ENCODE results near the gene TSFM. TPM values are rescaled to one million over a fixed set of nuclear protein-coding genes. Genes with fewer than 3 reads are reported as not detected.

TSFM gene
- total RNA-seq, 1 experiment from 2014 or later = 40.3 TPM

DNA sequence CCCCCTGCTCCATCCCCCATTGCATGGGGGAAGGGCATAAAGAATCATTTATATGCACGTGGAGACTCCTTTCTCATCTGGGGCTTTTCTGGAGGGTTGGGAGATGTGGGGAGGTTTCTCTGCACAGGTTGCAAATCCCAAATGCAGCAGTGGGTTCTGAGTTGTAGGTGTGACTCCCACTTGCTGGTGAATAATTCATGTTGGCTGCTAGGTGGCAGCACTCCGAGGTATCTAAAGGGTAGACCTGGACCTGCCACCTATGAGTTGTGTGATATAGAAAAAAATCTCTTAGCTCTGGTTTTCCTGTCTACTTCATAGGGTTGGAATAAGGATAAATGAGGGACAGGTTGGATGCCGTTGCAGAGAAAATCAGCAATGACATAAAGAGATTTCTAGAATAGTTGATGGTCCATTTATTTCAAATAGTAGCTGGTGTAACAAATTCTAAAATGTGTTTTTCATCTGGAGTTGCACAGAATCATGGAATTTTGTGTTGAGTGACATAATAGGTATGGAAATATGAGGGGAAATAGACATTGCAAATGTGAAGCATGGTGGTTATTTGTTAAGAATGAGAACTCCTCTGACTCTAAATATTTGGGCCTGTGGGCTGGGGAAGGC lies 23.1 kb upstream of the TSFM start:
- ATAC-seq = peak; percentile 48; the same call in 1 of the 2 replicates
- in situ Hi-C loops (cut with HindIII; ENCODE audit: low pct_unique_long_range_greater_than_20kb, low sequenced_read_pairs) = no loop called here
- Histone ChIP-seq H3K4me1 (ENCODE audit: control insufficient read depth, insufficient read depth, low read length) (no peaks in the 10 kb centered on the region; the same call in 1 of the 2 replicates), H3K27ac (ENCODE audit: low read length) (no peak overlapping the region), H3K9me3 (ENCODE audit: control insufficient read depth, insufficient read depth, low read depth, low read length) (no peaks in the 10 kb centered on the region), H3K27me3 (ENCODE audit: control insufficient read depth, insufficient read depth, low read length) (peaks cover 11% of the 10 kb centered on the region), H3K4me3 (ENCODE audit: low read depth in 2 of 2, low read length in 2 of 2) (no peak overlapping the region), H3K36me3 (ENCODE audit: control insufficient read depth, insufficient read depth, low read length) (no peaks in the 10 kb centered on the region; the same call in 1 of the 2 replicates)
- ChIA-PET POLR2A (no interaction called here), CTCF (interaction anchor here (0.6 kb wide), 1 partner anchor 174 kb away, joined by 5 read pairs; no protein-coding TSS in a partner anchor)
- TF ChIP-seq, protein P1, sequence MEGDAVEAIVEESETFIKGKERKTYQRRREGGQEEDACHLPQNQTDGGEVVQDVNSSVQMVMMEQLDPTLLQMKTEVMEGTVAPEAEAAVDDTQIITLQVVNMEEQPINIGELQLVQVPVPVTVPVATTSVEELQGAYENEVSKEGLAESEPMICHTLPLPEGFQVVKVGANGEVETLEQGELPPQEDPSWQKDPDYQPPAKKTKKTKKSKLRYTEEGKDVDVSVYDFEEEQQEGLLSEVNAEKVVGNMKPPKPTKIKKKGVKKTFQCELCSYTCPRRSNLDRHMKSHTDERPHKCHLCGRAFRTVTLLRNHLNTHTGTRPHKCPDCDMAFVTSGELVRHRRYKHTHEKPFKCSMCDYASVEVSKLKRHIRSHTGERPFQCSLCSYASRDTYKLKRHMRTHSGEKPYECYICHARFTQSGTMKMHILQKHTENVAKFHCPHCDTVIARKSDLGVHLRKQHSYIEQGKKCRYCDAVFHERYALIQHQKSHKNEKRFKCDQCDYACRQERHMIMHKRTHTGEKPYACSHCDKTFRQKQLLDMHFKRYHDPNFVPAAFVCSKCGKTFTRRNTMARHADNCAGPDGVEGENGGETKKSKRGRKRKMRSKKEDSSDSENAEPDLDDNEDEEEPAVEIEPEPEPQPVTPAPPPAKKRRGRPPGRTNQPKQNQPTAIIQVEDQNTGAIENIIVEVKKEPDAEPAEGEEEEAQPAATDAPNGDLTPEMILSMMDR (IDR thresholded peaks at IDR 0.05) = peak; percentile 86
- TF ChIP-seq, protein P2, sequence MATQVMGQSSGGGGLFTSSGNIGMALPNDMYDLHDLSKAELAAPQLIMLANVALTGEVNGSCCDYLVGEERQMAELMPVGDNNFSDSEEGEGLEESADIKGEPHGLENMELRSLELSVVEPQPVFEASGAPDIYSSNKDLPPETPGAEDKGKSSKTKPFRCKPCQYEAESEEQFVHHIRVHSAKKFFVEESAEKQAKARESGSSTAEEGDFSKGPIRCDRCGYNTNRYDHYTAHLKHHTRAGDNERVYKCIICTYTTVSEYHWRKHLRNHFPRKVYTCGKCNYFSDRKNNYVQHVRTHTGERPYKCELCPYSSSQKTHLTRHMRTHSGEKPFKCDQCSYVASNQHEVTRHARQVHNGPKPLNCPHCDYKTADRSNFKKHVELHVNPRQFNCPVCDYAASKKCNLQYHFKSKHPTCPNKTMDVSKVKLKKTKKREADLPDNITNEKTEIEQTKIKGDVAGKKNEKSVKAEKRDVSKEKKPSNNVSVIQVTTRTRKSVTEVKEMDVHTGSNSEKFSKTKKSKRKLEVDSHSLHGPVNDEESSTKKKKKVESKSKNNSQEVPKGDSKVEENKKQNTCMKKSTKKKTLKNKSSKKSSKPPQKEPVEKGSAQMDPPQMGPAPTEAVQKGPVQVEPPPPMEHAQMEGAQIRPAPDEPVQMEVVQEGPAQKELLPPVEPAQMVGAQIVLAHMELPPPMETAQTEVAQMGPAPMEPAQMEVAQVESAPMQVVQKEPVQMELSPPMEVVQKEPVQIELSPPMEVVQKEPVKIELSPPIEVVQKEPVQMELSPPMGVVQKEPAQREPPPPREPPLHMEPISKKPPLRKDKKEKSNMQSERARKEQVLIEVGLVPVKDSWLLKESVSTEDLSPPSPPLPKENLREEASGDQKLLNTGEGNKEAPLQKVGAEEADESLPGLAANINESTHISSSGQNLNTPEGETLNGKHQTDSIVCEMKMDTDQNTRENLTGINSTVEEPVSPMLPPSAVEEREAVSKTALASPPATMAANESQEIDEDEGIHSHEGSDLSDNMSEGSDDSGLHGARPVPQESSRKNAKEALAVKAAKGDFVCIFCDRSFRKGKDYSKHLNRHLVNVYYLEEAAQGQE (IDR thresholded peaks at IDR 0.05; ENCODE audit: insufficient read depth in 1 of 2, low read depth in 2 of 2, low read length in 1 of 2) = no peak
- intact Hi-C loops (cut with micrococcal nuclease; ENCODE audit: unreplicated experiment) = no loop called here
- no peak for DNase-seq (ENCODE audit: low read depth, low spot score)
- BruUV-seq (replicated peaks) = no TSS peak

DNA sequence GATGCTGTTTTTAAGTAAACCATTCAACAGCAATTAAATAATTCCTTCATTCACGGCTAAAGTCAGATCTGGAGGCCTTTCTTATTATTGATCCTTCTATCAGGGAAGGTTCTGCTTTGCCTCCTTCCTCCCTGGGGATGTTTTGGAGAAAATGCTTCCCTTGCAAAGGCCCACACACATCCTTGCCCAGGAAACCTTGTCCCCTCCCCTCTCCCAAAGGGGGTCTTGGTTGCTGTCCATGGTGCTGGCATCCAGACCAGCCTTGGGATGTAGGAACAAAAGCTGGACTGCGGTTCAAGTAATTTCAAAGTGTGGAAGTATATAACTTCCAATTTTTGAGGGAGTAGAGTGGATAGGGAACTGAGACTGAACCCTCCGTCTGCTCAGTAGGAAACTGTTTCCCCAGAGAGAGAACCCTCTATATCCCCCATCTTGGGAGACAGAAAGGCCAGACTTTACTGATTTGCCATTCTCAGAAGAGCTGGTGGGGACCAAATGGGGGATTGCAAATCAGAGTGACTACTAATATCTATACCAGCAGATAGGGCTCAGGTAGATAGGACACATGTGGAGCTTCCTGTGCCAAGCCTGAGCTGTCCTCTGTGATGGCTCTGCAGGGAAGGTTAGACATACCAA lies 22.1 kb upstream of the TSFM start:
- POLR2A ChIA-PET = no interaction called here
- Histone ChIP-seq H3K4me3 (ENCODE audit: low read depth in 2 of 2, low read length in 2 of 2) (no peak overlapping the region), H3K9me3 (ENCODE audit: control insufficient read depth, insufficient read depth, low read depth, low read length) (no peaks in the 10 kb centered on the region), H3K36me3 (ENCODE audit: control insufficient read depth, insufficient read depth, low read length) (no peaks in the 10 kb centered on the region; the same call in 1 of the 2 replicates), H3K27me3 (ENCODE audit: control insufficient read depth, insufficient read depth, low read length) (peaks cover 11% of the 10 kb centered on the region), H3K27ac (ENCODE audit: low read length) (no peak overlapping the region), H3K4me1 (ENCODE audit: control insufficient read depth, insufficient read depth, low read length) (peaks cover 3% of the 10 kb centered on the region)
- in situ Hi-C loops (cut with HindIII; ENCODE audit: low pct_unique_long_range_greater_than_20kb, low sequenced_read_pairs) = no loop called here
- CTCF ChIA-PET = no interaction called here
- DNase-seq (ENCODE audit: low read depth, low spot score) (no peak), ATAC-seq (no peak)
- no TSS peak for BruUV-seq (replicated peaks)
- TF ChIP-seq TCF7L2 (IDR thresholded peaks at IDR 0.05; ENCODE audit: low read depth, low read length) = no peak
- TF ChIP-seq POLR2AphosphoS5 (IDR thresholded peaks at IDR 0.05; ENCODE audit: low read depth, low read length) = no peak
- TF ChIP-seq, protein P1 (IDR thresholded peaks at IDR 0.05) = no peak
- TF ChIP-seq, protein P2 (IDR thresholded peaks at IDR 0.05; ENCODE audit: insufficient read depth in 1 of 2, low read depth in 2 of 2, low read length in 1 of 2) = peak; percentile 87 to 90
- no peak for TF ChIP-seq SIN3A (IDR thresholded peaks at IDR 0.05; ENCODE audit: borderline replicate concordance, insufficient read depth, low read depth, low read length)
- intact Hi-C loops (cut with micrococcal nuclease; ENCODE audit: unreplicated experiment) = no loop called here

Data from Panc1 (cell line).